H1 (cell line): Measurements from ENCODE around the gene LHFPL3. TPM values are rescaled to one million over a fixed set of nuclear protein-coding genes. Genes with fewer than 3 reads are reported as not detected.

Source experiments
- CTCF ChIA-PET: fragments of 300-600 bp; sonication (Branson Sonifier 250); formaldehyde crosslinking; loops from one replicate; lab custom pipeline; 2021; ENCODE audit not compliant: partially characterized antibody; lab: Charles Lee
- POLR2A ChIA-PET: fragments of 300-600 bp; sonication (Branson Sonifier 250); formaldehyde crosslinking; loops from one replicate; lab custom pipeline; 2021; ENCODE audit warnings: inconsistent platforms; ENCODE audit not compliant: partially characterized antibody; lab: Charles Lee
- DNase-seq, 2 experiments: peaks; one replicate each; pipeline versions ENCODE4 v3.0.0 to v3.0.0-alpha.2; 2010 to 2022; ENCODE audit warnings: low spot score in 2 of 2, low read depth in 1 of 2, mixed read lengths in 1 of 2
- FAIRE-seq: peaks from 2 replicates; lab custom pipeline; 2011; peaks lifted over from hg19 to GRCh38; lab: Jason Lieb, UNC
- H2AFZ ChIP-seq: 2 replicates; pipeline ENCODE4 v1.8.1; 2012; ENCODE audit warnings: low read length, inconsistent platforms
- H2AK5ac ChIP-seq: 2 replicates; pipeline ENCODE4 v1.6.1; 2013; ENCODE audit warnings: low read depth, low read length
- H2BK120ac ChIP-seq: replicated peaks from 2 replicates; pipeline ENCODE3; 2013; ENCODE audit warnings: low read depth, low read length, inconsistent platforms
- H2BK12ac ChIP-seq: 2 replicates; pipeline ENCODE4 v1.6.1; 2013; ENCODE audit warnings: low read depth, low read length
- H2BK15ac ChIP-seq: 2 replicates; pipeline ENCODE4 v1.6.1; 2013; ENCODE audit warnings: low read length
- H2BK20ac ChIP-seq: 2 replicates; pipeline ENCODE4 v1.6.1; 2013; ENCODE audit warnings: low read length
- H2BK5ac ChIP-seq: 2 replicates; pipeline ENCODE4 v1.6.1; 2013; ENCODE audit warnings: low read depth, low read length
- H3K14ac ChIP-seq: 2 replicates; pipeline ENCODE4 v1.6.1; 2013; ENCODE audit warnings: inconsistent platforms; ENCODE audit not compliant: insufficient read length
- H3K18ac ChIP-seq: 2 replicates; pipeline ENCODE4 v1.6.1; 2013; ENCODE audit warnings: low read length; ENCODE audit errors: extremely low read depth
- H3K23ac ChIP-seq: 2 replicates; pipeline ENCODE4 v1.6.1; 2013; ENCODE audit warnings: inconsistent platforms; ENCODE audit not compliant: insufficient read length
- H3K23me2 ChIP-seq: 2 replicates; pipeline ENCODE4 v1.6.1; 2013; ENCODE audit warnings: low read depth, low read length
- H3K27ac ChIP-seq: 2 replicates; pipeline ENCODE4 v1.6.1; 2011; ENCODE audit warnings: low read depth, low read length, inconsistent platforms
- H3K27me3 ChIP-seq, 4 experiments: replicated peaks in 1 of 4; 1 replicate in 1 of 4; 2 replicates in 3 of 4; pipeline versions ENCODE4 v1.6.1 to v1.8.1; 2011 to 2013; ENCODE audit warnings: low read length in 3 of 4, mild to moderate bottlenecking in 3 of 4, inconsistent platforms in 2 of 4, mixed read lengths in 2 of 4, moderate library complexity in 1 of 4; ENCODE audit not compliant: control insufficient read depth in 3 of 4, insufficient read depth in 3 of 4; ENCODE audit errors: extremely low read depth in 1 of 4
- H3K36me3 ChIP-seq, 4 experiments: 2 replicates each; pipeline versions ENCODE4 v1.6.1 to v1.8.1; 2011 to 2013; ENCODE audit warnings: mild to moderate bottlenecking in 4 of 4, low read length in 3 of 4, moderate library complexity in 2 of 4, control low read depth in 1 of 4, inconsistent platforms in 1 of 4; ENCODE audit not compliant: insufficient read depth in 4 of 4, control insufficient read depth in 2 of 4
- H3K4ac ChIP-seq: replicated peaks from 2 replicates; pipeline ENCODE3; 2013; ENCODE audit warnings: low read length, low read depth, mixed read lengths, inconsistent platforms; ENCODE audit not compliant: insufficient read length
- H3K4me1 ChIP-seq, 4 experiments: replicated peaks in 1 of 4; 1 replicate in 1 of 4; 2 replicates in 3 of 4; pipeline versions ENCODE4 v1.6.1 to v1.8.1; 2011 to 2013; ENCODE audit warnings: low read length in 3 of 4, inconsistent platforms in 2 of 4, mixed read lengths in 1 of 4; ENCODE audit not compliant: insufficient read depth in 4 of 4, control insufficient read depth in 3 of 4
- H3K4me2 ChIP-seq, 2 experiments: 2 replicates each; pipeline versions ENCODE4 v1.6.1 to v1.8.1; 2011 to 2013; ENCODE audit warnings: low read depth in 2 of 2, low read length in 2 of 2, control low read depth in 1 of 2, inconsistent platforms in 1 of 2, mild to moderate bottlenecking in 1 of 2; ENCODE audit not compliant: insufficient read depth in 1 of 2
- H3K4me3 ChIP-seq, 4 experiments: fragments of 200-600, 300-600 bp in 1 of 4; sonication (generic), shearing (Covaris generic), sonication (Bioruptor Twin) in 1 of 4; 2 replicates each; pipeline versions ENCODE4 v1.5.1 to v1.8.1; 2011 to 2016; ENCODE audit warnings: low read length in 4 of 4, low read depth in 3 of 4, control low read depth in 2 of 4, inconsistent platforms in 2 of 4, mild to moderate bottlenecking in 2 of 4, mixed read lengths in 1 of 4, moderate library complexity in 1 of 4; ENCODE audit not compliant: insufficient read depth in 2 of 4; ENCODE audit errors: extremely low read depth in 1 of 4
- H3K56ac ChIP-seq: replicated peaks from 2 replicates; pipeline ENCODE3; 2013; ENCODE audit warnings: low read depth, mild to moderate bottlenecking, mixed read lengths, low read length, inconsistent platforms; ENCODE audit not compliant: insufficient read length
- H3K79me1 ChIP-seq: 2 replicates; pipeline ENCODE4 v1.6.1; 2013; ENCODE audit warnings: low read depth, low read length, control low read depth
- H3K79me2 ChIP-seq, 2 experiments: 2 replicates each; pipeline versions ENCODE4 v1.6.1 to v1.8.1; 2012 to 2013; ENCODE audit warnings: low read length in 2 of 2, mild to moderate bottlenecking in 2 of 2, inconsistent platforms in 1 of 2; ENCODE audit not compliant: insufficient read depth in 2 of 2, control insufficient read depth in 1 of 2
- H3K9ac ChIP-seq, 4 experiments: replicated peaks in 1 of 4; 1 replicate in 1 of 4; 2 replicates in 3 of 4; pipeline versions ENCODE4 v1.6.1 to v1.8.1; 2011 to 2013; ENCODE audit warnings: low read depth in 3 of 4, low read length in 3 of 4, control low read depth in 2 of 4, mild to moderate bottlenecking in 2 of 4, moderate library complexity in 2 of 4, inconsistent platforms in 1 of 4; ENCODE audit errors: extremely low read depth in 1 of 4
- H3K9me3 ChIP-seq, 2 experiments: 2 replicates each; pipeline versions ENCODE4 v1.6.1 to v1.8.1; 2012 to 2013; ENCODE audit warnings: mild to moderate bottlenecking in 2 of 2, moderate library complexity in 2 of 2, control low read depth in 1 of 2, inconsistent platforms in 1 of 2, low read depth in 1 of 2, low read length in 1 of 2, mixed read lengths in 1 of 2; ENCODE audit not compliant: insufficient read depth in 2 of 2
- H4K20me1 ChIP-seq, 2 experiments: replicated peaks in 1 of 2; 2 replicates each; pipeline versions ENCODE3 to v1.8.1; 2011 to 2013; ENCODE audit warnings: inconsistent platforms in 2 of 2, low read length in 2 of 2, mild to moderate bottlenecking in 1 of 2; ENCODE audit not compliant: insufficient read depth in 2 of 2, control insufficient read depth in 1 of 2
- H4K5ac ChIP-seq: 2 replicates; pipeline ENCODE4 v1.6.1; 2013; ENCODE audit warnings: low read length, low read depth, mixed read lengths, inconsistent platforms; ENCODE audit not compliant: insufficient read length
- H4K8ac ChIP-seq: 2 replicates; pipeline ENCODE4 v1.8.0; 2013; ENCODE audit warnings: mild to moderate bottlenecking, moderate library complexity, low read length, inconsistent platforms; ENCODE audit not compliant: insufficient read depth; ENCODE audit errors: extremely low read depth
- H4K91ac ChIP-seq: replicated peaks from 2 replicates; pipeline ENCODE3; 2013; ENCODE audit warnings: low read length, mixed read lengths, inconsistent platforms; ENCODE audit not compliant: insufficient read length
- BCL11A ChIP-seq, 2 experiments: IDR thresholded peaks; one replicate each; pipeline ENCODE4 v1.6.1; 2011; ENCODE audit warnings: low read depth in 2 of 2, low read length in 2 of 2, mild to moderate bottlenecking in 2 of 2
- CBX8 ChIP-seq: fragments of 300-800, 300-1000 bp; sonication (generic); IDR thresholded peaks from 2 replicates; pipeline ENCODE4 v1.7.1; 2016; ENCODE audit warnings: low read depth, low read length, borderline replicate concordance
- CHD2 ChIP-seq: IDR thresholded peaks from 2 replicates; pipeline ENCODE4 v1.6.1; 2012; ENCODE audit warnings: low read length, improper control_type of control experiment
- E2F6 ChIP-seq: IDR thresholded peaks from 2 replicates; pipeline ENCODE4 v1.6.1; 2012; ENCODE audit warnings: inconsistent platforms
- GTF2F1 ChIP-seq: IDR thresholded peaks from 2 replicates; pipeline ENCODE4 v1.6.1; 2012; ENCODE audit warnings: low read depth, low read length, improper control_type of control experiment, borderline replicate concordance
- HDAC6 ChIP-seq: IDR thresholded peaks from one replicate; pipeline ENCODE4 v1.7.1; 2012; ENCODE audit warnings: low read depth, mild to moderate bottlenecking, inconsistent platforms, low read length, moderate library complexity
- POU5F1 ChIP-seq: IDR thresholded peaks from 2 replicates; pipeline ENCODE4 v1.6.1; 2011; ENCODE audit warnings: low read depth, mild to moderate bottlenecking, low read length, moderate library complexity
- RAD21 ChIP-seq, 2 experiments: IDR thresholded peaks in 1 of 2; conservative IDR thresholded peaks in 1 of 2; 2 replicates each; pipeline ENCODE4 v1.6.1; 2011; ENCODE audit warnings: low read depth in 2 of 2, low read length in 2 of 2, improper control_type of control experiment in 1 of 2, inconsistent platforms in 1 of 2, mild to moderate bottlenecking in 1 of 2, moderate library complexity in 1 of 2
- SP1 ChIP-seq: IDR thresholded peaks from 2 replicates; pipeline ENCODE4 v1.6.1; 2011; ENCODE audit warnings: low read depth, low read length
- TAF1 ChIP-seq: IDR thresholded peaks from 2 replicates; pipeline ENCODE4 v1.6.1; 2011; ENCODE audit warnings: mild to moderate bottlenecking, low read depth, low read length
- TAF7 ChIP-seq: optimal IDR thresholded peaks from 2 replicates; pipeline ENCODE3; 2011; ENCODE audit warnings: low read depth, mild to moderate bottlenecking, inconsistent platforms, low read length, moderate library complexity, borderline replicate concordance
- TBP ChIP-seq: IDR thresholded peaks from 2 replicates; pipeline ENCODE4 v1.6.1; 2011; ENCODE audit warnings: low read depth, low read length, improper control_type of control experiment
- USF2 ChIP-seq: IDR thresholded peaks from 2 replicates; pipeline ENCODE4 v1.6.1; 2011; ENCODE audit warnings: low read length, improper control_type of control experiment
- WGBS, 2 experiments: shearing (Covaris generic) in 1 of 2; methylation state at CpG; one replicate each; pipeline versions ENCODE4 v1.1.6 to v1.1.7; 2013 to 2015; ENCODE audit warnings: low lambda C conversion rate in 2 of 2, mixed read lengths in 2 of 2, inconsistent platforms in 1 of 2, low coverage in 1 of 2, missing lambda C conversion rate in 1 of 2; ENCODE audit not compliant: insufficient replicate concordance in 2 of 2, insufficient coverage in 1 of 2, insufficient read length in 1 of 2; ENCODE audit errors: extremely low coverage in 1 of 2, missing lambda C conversion rate in 1 of 2; 5-methylcytosine and 5-hydroxymethylcytosine counted together
- polyA plus RNA-seq, 7 experiments: library from polyadenylated mRNA; depleted of rRNA in 3 of 7; stranded (reverse) in 5 of 7; unstranded in 2 of 7; fragments of >200 nt in 5 of 7; fragments of 200-250 nt in 2 of 7; gene quantifications; 1 replicate in 5 of 7; 2 replicates in 1 of 7; 4 replicates in 1 of 7; pipeline versions ENCODE4 v1.2.1 to v1.2.3, GENCODE V29; 2011 to 2013; ENCODE audit warnings: missing spikeins in 2 of 7, mixed read lengths in 2 of 7
- total RNA-seq: library from RNA; stranded (reverse); fragmentation: NEBNext Ultra II Directional; extraction: Animal tissue kit (Norgen Biotek cat#: 25700); gene quantifications from 2 replicates; pipeline ENCODE4 v1.2.1, GENCODE V29; 2021

The LHFPL3 gene
- total and polyA plus RNA-seq, 2 of the 8 experiments (the other 6 are each of a cell fraction or from before 2014, with no cell fraction given) = 0.24 to 0.50 TPM

- DNase-seq (no peak), FAIRE-seq (no peak)
- Histone ChIP-seq H2BK20ac (no peak overlapping the region), H3K9ac (no peak overlapping the region), H2AK5ac (no peak overlapping the region), H4K8ac (no peak overlapping the region; the same call in 1 of the 2 replicates), H3K4me3 (no peak overlapping the region), H3K56ac (no peak overlapping the region), H3K79me2 (no peaks in the 10 kb centered on the region), H3K18ac (no peak overlapping the region), H4K5ac (no peak overlapping the region), H3K4me2 (no peak overlapping the region), H3K23me2 (no peaks in the 10 kb centered on the region), H3K4ac (no peak overlapping the region), H3K9me3 (peaks cover 35 to 50% of the 10 kb centered on the region in 2 experiments), H2BK5ac (no peak overlapping the region), H3K27ac (no peak overlapping the region), H2BK12ac (no peak overlapping the region), H3K27me3 (peaks cover 0 to 1% (median 0%) of the 10 kb centered on the region in 4 experiments; a peak in 1 of 7 replicates), H3K4me1 (no peaks in the 10 kb centered on the region), H4K20me1 (no peaks in the 10 kb centered on the region), H2AFZ (no peak overlapping the region), H3K14ac (no peak overlapping the region), H3K23ac (no peak overlapping the region), H3K79me1 (no peaks in the 10 kb centered on the region), H2BK15ac (no peak overlapping the region), H2BK120ac (no peak overlapping the region), H3K36me3 (no peaks in the 10 kb centered on the region), H4K91ac (no peak overlapping the region)
- 76% methylated on average over 5 of the region's 5 CpGs; no CpG with 5 or more reads in 1 of the 2 experiments for WGBS, 2 experiments
- ChIA-PET POLR2A (no interaction called here), CTCF (interaction anchor here (0.6 to 1.0 kb wide), 3 partner anchors 15 to 258 kb away, joined by 3 read pairs; no protein-coding TSS in a partner anchor)
- TF ChIP-seq RAD21 (IDR thresholded peaks at IDR 0.05 in 1 of 2, conservative IDR thresholded peaks at IDR 0.05 in 1 of 2; ENCODE audit: low read depth in 2 of 2, low read length in 2 of 2) (no peak), TAF1 (no peak), HDAC6 (no peak), TBP (no peak), USF2 (no peak), POU5F1 (no peak), CHD2 (no peak), SP1 (no peak), E2F6 (no peak), BCL11A (IDR thresholded peaks at IDR 0.05; ENCODE audit: low read depth in 2 of 2, low read length in 2 of 2) (no peak), TAF7 (no peak), CBX8 (no peak), GTF2F1 (no peak)
These were observed 275.6 kb downstream of the LHFPL3 start for GRCh38 chr7:104603957-104604356.
